Measurements from ENCODE around the gene ERG28. TPM values are rescaled to one million over a fixed set of nuclear protein-coding genes. Genes with fewer than 3 reads are reported as not detected.

The ERG28 gene
- total and polyA plus RNA-seq, 2 donors (not counting 1 experiment from before 2014, with no cell fraction given), result 4.9 to 11.7 TPM

- H3K36me3 ChIP-seq (replicated peaks in 1 of 2; ENCODE audit: control extremely low read depth in 1 of 2, control insufficient read depth in 1 of 2, extremely low read depth in 1 of 2, insufficient read depth in 2 of 2, low read length in 1 of 2), result no peaks in the 10 kb centered on the region
- WGBS (ENCODE audit: insufficient coverage), result 89% methylated on average over 7 of the region's 10 CpGs
- no peak overlapping the region for H3K4me3 ChIP-seq (ENCODE audit: control extremely low read depth in 1 of 5, extremely low read depth in 1 of 5, insufficient read depth in 1 of 5, low read depth in 2 of 5, low read length in 4 of 5)
- TF ChIP-seq EZH2 (IDR thresholded peaks at IDR 0.05; ENCODE audit: borderline replicate concordance, insufficient read depth, low read depth, low read length, poor library complexity, severe bottlenecking) (no peak), CTCF (IDR thresholded peaks at IDR 0.05) (no peak)
- ATAC-seq (ENCODE audit: low read depth) (no peak), DNase-seq (no peak)
- no peak overlapping the region for H2AFZ ChIP-seq (ENCODE audit: insufficient read depth, low read depth, low read length, poor library complexity, severe bottlenecking)
- H4K20me1 ChIP-seq (ENCODE audit: control insufficient read depth, insufficient read depth, low read length, poor library complexity, severe bottlenecking), result no peaks in the 10 kb centered on the region
- H3K4me3 Mint-ChIP-seq, result no peak overlapping the region
- no peaks in the 10 kb centered on the region for H3K4me1 Mint-ChIP-seq
- CTCF ChIA-PET, result interaction anchor here (0.6 to 1.6 kb wide), 3 partner anchors 29 to 1891 kb away, joined by 3 to 5 read pairs (median 4); no protein-coding TSS in a partner anchor
- H3K9ac ChIP-seq (ENCODE audit: low read length), result no peak overlapping the region
- peaks cover 6% of the 10 kb centered on the region for H3K27me3 Mint-ChIP-seq
- no peaks in the 10 kb centered on the region for H3K9me3 Mint-ChIP-seq (ENCODE audit: insufficient read depth)
- no peaks in the 10 kb centered on the region for H3K79me2 ChIP-seq (ENCODE audit: control insufficient read depth, insufficient read depth, low read length)
- peaks cover 0 to 10% (median 0%) of the 10 kb centered on the region in 4 experiments for H3K27me3 ChIP-seq (replicated peaks in 1 of 4; ENCODE audit: control extremely low read depth in 1 of 4, control insufficient read depth in 3 of 4, insufficient read depth in 4 of 4, low read length in 3 of 4)
- no peaks in the 10 kb centered on the region for H3K4me1 ChIP-seq (ENCODE audit: control insufficient read depth in 2 of 2, insufficient read depth in 2 of 2, low read length in 2 of 2)
- H3K4me2 ChIP-seq (replicated peaks; ENCODE audit: low read depth, low read length, poor library complexity, severe bottlenecking), result no peak overlapping the region
- no peak overlapping the region for H3K27ac ChIP-seq (ENCODE audit: low read length in 2 of 2)
- POLR2A ChIA-PET, result no interaction called here
- H3K9me3 ChIP-seq (ENCODE audit: control extremely low read depth in 1 of 3, control insufficient read depth in 2 of 3, insufficient read depth in 1 of 3, low read length in 2 of 3), result peaks cover 0 to 10% (median 9%) of the 10 kb centered on the region in 3 donors
- H3K27ac Mint-ChIP-seq, result no peak overlapping the region
- intact Hi-C loops (cut with micrococcal nuclease), result no loop called here
Measured at GRCh38 chr14:75605916-75606315, 54.8 kb downstream of the ERG28 start.

GRCh38 chr14:75604979-75605851 lies 55.5 kb downstream of the ERG28 start:
- H3K36me3 ChIP-seq (replicated peaks in 1 of 2; ENCODE audit: control extremely low read depth in 1 of 2, control insufficient read depth in 1 of 2, extremely low read depth in 1 of 2, insufficient read depth in 2 of 2, low read length in 1 of 2), result no peaks in the 10 kb centered on the region
- H3K79me2 ChIP-seq (ENCODE audit: control insufficient read depth, insufficient read depth, low read length), result no peaks in the 10 kb centered on the region
- Mint-ChIP-seq H3K9me3 (ENCODE audit: insufficient read depth) (no peaks in the 10 kb centered on the region), H3K4me3 (no peak overlapping the region), H3K27ac (no peak overlapping the region), H3K27me3 (peaks cover 6% of the 10 kb centered on the region), H3K4me1 (no peaks in the 10 kb centered on the region)
- no peak overlapping the region for H2AFZ ChIP-seq (ENCODE audit: insufficient read depth, low read depth, low read length, poor library complexity, severe bottlenecking)
- no peaks in the 10 kb centered on the region for H4K20me1 ChIP-seq (ENCODE audit: control insufficient read depth, insufficient read depth, low read length, poor library complexity, severe bottlenecking)
- CTCF ChIA-PET, result interaction anchor here (0.6 to 1.6 kb wide), 4 partner anchors 28 to 1892 kb away, joined by 3 to 5 read pairs (median 4); no protein-coding TSS in a partner anchor
- DNase-seq (no peak), ATAC-seq (ENCODE audit: low read depth) (no peak)
- H3K27me3 ChIP-seq (replicated peaks in 1 of 4; ENCODE audit: control extremely low read depth in 1 of 4, control insufficient read depth in 3 of 4, insufficient read depth in 4 of 4, low read length in 3 of 4), result peaks cover 0 to 10% (median 0%) of the 10 kb centered on the region in 4 experiments
- no peak overlapping the region for H3K4me2 ChIP-seq (replicated peaks; ENCODE audit: low read depth, low read length, poor library complexity, severe bottlenecking)
- no peak overlapping the region for H3K4me3 ChIP-seq (ENCODE audit: control extremely low read depth in 1 of 5, extremely low read depth in 1 of 5, insufficient read depth in 1 of 5, low read depth in 2 of 5, low read length in 4 of 5)
- no peak overlapping the region for H3K27ac ChIP-seq (ENCODE audit: low read length in 2 of 2)
- TF ChIP-seq EZH2 (IDR thresholded peaks at IDR 0.05; ENCODE audit: borderline replicate concordance, insufficient read depth, low read depth, low read length, poor library complexity, severe bottlenecking) (no peak), CTCF (IDR thresholded peaks at IDR 0.05) (no peak)
- H3K9ac ChIP-seq (ENCODE audit: low read length), result no peak overlapping the region
- intact Hi-C loops (cut with micrococcal nuclease), result no loop called here
- peaks cover 0 to 10% (median 9%) of the 10 kb centered on the region in 3 donors for H3K9me3 ChIP-seq (ENCODE audit: control extremely low read depth in 1 of 3, control insufficient read depth in 2 of 3, insufficient read depth in 1 of 3, low read length in 2 of 3)
- 88% methylated on average over 5 of the region's 11 CpGs for WGBS (ENCODE audit: insufficient coverage)
- H3K4me1 ChIP-seq (ENCODE audit: control insufficient read depth in 2 of 2, insufficient read depth in 2 of 2, low read length in 2 of 2), result no peaks in the 10 kb centered on the region
- POLR2A ChIA-PET, result no interaction called here
